ENCODE measurements around the gene RIOK1. TPM values are rescaled to one million over a fixed set of nuclear protein-coding genes. Genes with fewer than 3 reads are reported as not detected.

Gene RIOK1
- 42.2 TPM for total RNA-seq

GRCh38 chr6:7389451-7390225 lies at the start of gene RIOK1, which contains the start of gene CAGE1:
RIOK1 (plus strand) TSS chr6:7389808; CDS start chr6:7390003, 195 bp downstream.
CAGE1 (minus strand) TSS chr6:7389742; CDS start chr6:7387173, 2,569 bp downstream.

Other genes with a start within 250 kb of the RIOK1 start
- gene SSR1, start 76.6 kb upstream of the RIOK1 start, total RNA-seq = 93.8 TPM
- gene CAGE1, start 66 bp upstream of the RIOK1 start, total RNA-seq = not detected
- 98.2 TPM for gene DSP, start 151.9 kb downstream of the RIOK1 start, total RNA-seq
- 37.0 TPM for gene SNRNP48, start 200.4 kb downstream of the RIOK1 start, total RNA-seq

Measured in camera-type eye (tissue), 1 donor.